H1 (cell line): ENCODE data around the gene A4GALT. TPM values are rescaled to one million over a fixed set of nuclear protein-coding genes. Genes with fewer than 3 reads are reported as not detected.

Experiments
- CTCF ChIA-PET: fragments of 300-600 bp; sonication (Branson Sonifier 250); formaldehyde crosslinking; loops from one replicate; lab custom pipeline; 2021; ENCODE audit not compliant: partially characterized antibody; lab: Charles Lee
- POLR2A ChIA-PET: fragments of 300-600 bp; sonication (Branson Sonifier 250); formaldehyde crosslinking; loops from one replicate; lab custom pipeline; 2021; ENCODE audit warnings: inconsistent platforms; ENCODE audit not compliant: partially characterized antibody; lab: Charles Lee
- DNase-seq, 2 experiments: peaks; one replicate each; pipeline versions ENCODE4 v3.0.0 to v3.0.0-alpha.2; 2010 to 2022; ENCODE audit warnings: low spot score in 2 of 2, low read depth in 1 of 2, mixed read lengths in 1 of 2
- FAIRE-seq: peaks from 2 replicates; lab custom pipeline; 2011; peaks lifted over from hg19 to GRCh38; lab: Jason Lieb, UNC
- H2AFZ ChIP-seq: 2 replicates; pipeline ENCODE4 v1.8.1; 2012; ENCODE audit warnings: low read length, inconsistent platforms
- H2AK5ac ChIP-seq: 2 replicates; pipeline ENCODE4 v1.6.1; 2013; ENCODE audit warnings: low read depth, low read length
- H2BK120ac ChIP-seq: replicated peaks from 2 replicates; pipeline ENCODE3; 2013; ENCODE audit warnings: low read depth, low read length, inconsistent platforms
- H2BK12ac ChIP-seq: 2 replicates; pipeline ENCODE4 v1.6.1; 2013; ENCODE audit warnings: low read depth, low read length
- H2BK15ac ChIP-seq: 2 replicates; pipeline ENCODE4 v1.6.1; 2013; ENCODE audit warnings: low read length
- H2BK20ac ChIP-seq: 2 replicates; pipeline ENCODE4 v1.6.1; 2013; ENCODE audit warnings: low read length
- H2BK5ac ChIP-seq: 2 replicates; pipeline ENCODE4 v1.6.1; 2013; ENCODE audit warnings: low read depth, low read length
- H3K14ac ChIP-seq: 2 replicates; pipeline ENCODE4 v1.6.1; 2013; ENCODE audit warnings: inconsistent platforms; ENCODE audit not compliant: insufficient read length
- H3K18ac ChIP-seq: 2 replicates; pipeline ENCODE4 v1.6.1; 2013; ENCODE audit warnings: low read length; ENCODE audit errors: extremely low read depth
- H3K23ac ChIP-seq: 2 replicates; pipeline ENCODE4 v1.6.1; 2013; ENCODE audit warnings: inconsistent platforms; ENCODE audit not compliant: insufficient read length
- H3K23me2 ChIP-seq: 2 replicates; pipeline ENCODE4 v1.6.1; 2013; ENCODE audit warnings: low read depth, low read length
- H3K27ac ChIP-seq: 2 replicates; pipeline ENCODE4 v1.6.1; 2011; ENCODE audit warnings: low read depth, low read length, inconsistent platforms
- H3K27me3 ChIP-seq, 4 experiments: replicated peaks in 1 of 4; 1 replicate in 1 of 4; 2 replicates in 3 of 4; pipeline versions ENCODE4 v1.6.1 to v1.8.1; 2011 to 2013; ENCODE audit warnings: low read length in 3 of 4, mild to moderate bottlenecking in 3 of 4, inconsistent platforms in 2 of 4, mixed read lengths in 2 of 4, moderate library complexity in 1 of 4; ENCODE audit not compliant: control insufficient read depth in 3 of 4, insufficient read depth in 3 of 4; ENCODE audit errors: extremely low read depth in 1 of 4
- H3K36me3 ChIP-seq, 4 experiments: 2 replicates each; pipeline versions ENCODE4 v1.6.1 to v1.8.1; 2011 to 2013; ENCODE audit warnings: mild to moderate bottlenecking in 4 of 4, low read length in 3 of 4, moderate library complexity in 2 of 4, control low read depth in 1 of 4, inconsistent platforms in 1 of 4; ENCODE audit not compliant: insufficient read depth in 4 of 4, control insufficient read depth in 2 of 4
- H3K4ac ChIP-seq: replicated peaks from 2 replicates; pipeline ENCODE3; 2013; ENCODE audit warnings: low read length, low read depth, mixed read lengths, inconsistent platforms; ENCODE audit not compliant: insufficient read length
- H3K4me1 ChIP-seq, 4 experiments: replicated peaks in 1 of 4; 1 replicate in 1 of 4; 2 replicates in 3 of 4; pipeline versions ENCODE4 v1.6.1 to v1.8.1; 2011 to 2013; ENCODE audit warnings: low read length in 3 of 4, inconsistent platforms in 2 of 4, mixed read lengths in 1 of 4; ENCODE audit not compliant: insufficient read depth in 4 of 4, control insufficient read depth in 3 of 4
- H3K4me2 ChIP-seq, 2 experiments: 2 replicates each; pipeline versions ENCODE4 v1.6.1 to v1.8.1; 2011 to 2013; ENCODE audit warnings: low read depth in 2 of 2, low read length in 2 of 2, control low read depth in 1 of 2, inconsistent platforms in 1 of 2, mild to moderate bottlenecking in 1 of 2; ENCODE audit not compliant: insufficient read depth in 1 of 2
- H3K4me3 ChIP-seq, 4 experiments: fragments of 200-600, 300-600 bp in 1 of 4; sonication (generic), shearing (Covaris generic), sonication (Bioruptor Twin) in 1 of 4; 2 replicates each; pipeline versions ENCODE4 v1.5.1 to v1.8.1; 2011 to 2016; ENCODE audit warnings: low read length in 4 of 4, low read depth in 3 of 4, control low read depth in 2 of 4, inconsistent platforms in 2 of 4, mild to moderate bottlenecking in 2 of 4, mixed read lengths in 1 of 4, moderate library complexity in 1 of 4; ENCODE audit not compliant: insufficient read depth in 2 of 4; ENCODE audit errors: extremely low read depth in 1 of 4
- H3K56ac ChIP-seq: replicated peaks from 2 replicates; pipeline ENCODE3; 2013; ENCODE audit warnings: low read depth, mild to moderate bottlenecking, mixed read lengths, low read length, inconsistent platforms; ENCODE audit not compliant: insufficient read length
- H3K79me1 ChIP-seq: 2 replicates; pipeline ENCODE4 v1.6.1; 2013; ENCODE audit warnings: low read depth, low read length, control low read depth
- H3K79me2 ChIP-seq, 2 experiments: 2 replicates each; pipeline versions ENCODE4 v1.6.1 to v1.8.1; 2012 to 2013; ENCODE audit warnings: low read length in 2 of 2, mild to moderate bottlenecking in 2 of 2, inconsistent platforms in 1 of 2; ENCODE audit not compliant: insufficient read depth in 2 of 2, control insufficient read depth in 1 of 2
- H3K9ac ChIP-seq, 4 experiments: replicated peaks in 1 of 4; 1 replicate in 1 of 4; 2 replicates in 3 of 4; pipeline versions ENCODE4 v1.6.1 to v1.8.1; 2011 to 2013; ENCODE audit warnings: low read depth in 3 of 4, low read length in 3 of 4, control low read depth in 2 of 4, mild to moderate bottlenecking in 2 of 4, moderate library complexity in 2 of 4, inconsistent platforms in 1 of 4; ENCODE audit errors: extremely low read depth in 1 of 4
- H3K9me3 ChIP-seq, 2 experiments: 2 replicates each; pipeline versions ENCODE4 v1.6.1 to v1.8.1; 2012 to 2013; ENCODE audit warnings: mild to moderate bottlenecking in 2 of 2, moderate library complexity in 2 of 2, control low read depth in 1 of 2, inconsistent platforms in 1 of 2, low read depth in 1 of 2, low read length in 1 of 2, mixed read lengths in 1 of 2; ENCODE audit not compliant: insufficient read depth in 2 of 2
- H4K20me1 ChIP-seq, 2 experiments: replicated peaks in 1 of 2; 2 replicates each; pipeline versions ENCODE3 to v1.8.1; 2011 to 2013; ENCODE audit warnings: inconsistent platforms in 2 of 2, low read length in 2 of 2, mild to moderate bottlenecking in 1 of 2; ENCODE audit not compliant: insufficient read depth in 2 of 2, control insufficient read depth in 1 of 2
- H4K5ac ChIP-seq: 2 replicates; pipeline ENCODE4 v1.6.1; 2013; ENCODE audit warnings: low read length, low read depth, mixed read lengths, inconsistent platforms; ENCODE audit not compliant: insufficient read length
- H4K8ac ChIP-seq: 2 replicates; pipeline ENCODE4 v1.8.0; 2013; ENCODE audit warnings: mild to moderate bottlenecking, moderate library complexity, low read length, inconsistent platforms; ENCODE audit not compliant: insufficient read depth; ENCODE audit errors: extremely low read depth
- H4K91ac ChIP-seq: replicated peaks from 2 replicates; pipeline ENCODE3; 2013; ENCODE audit warnings: low read length, mixed read lengths, inconsistent platforms; ENCODE audit not compliant: insufficient read length
- CREB1 ChIP-seq: IDR thresholded peaks from 2 replicates; pipeline ENCODE4 v1.6.1; 2012; ENCODE audit warnings: inconsistent platforms
- HDAC6 ChIP-seq: IDR thresholded peaks from one replicate; pipeline ENCODE4 v1.7.1; 2012; ENCODE audit warnings: low read depth, mild to moderate bottlenecking, inconsistent platforms, low read length, moderate library complexity
- JUND ChIP-seq: IDR thresholded peaks from 2 replicates; pipeline ENCODE4 v1.6.1; 2011; ENCODE audit warnings: mild to moderate bottlenecking, improper control_type of control experiment, low read length
- MAX ChIP-seq: IDR thresholded peaks from 2 replicates; pipeline ENCODE4 v1.6.1; 2012; ENCODE audit warnings: inconsistent platforms
- POU5F1 ChIP-seq: IDR thresholded peaks from 2 replicates; pipeline ENCODE4 v1.6.1; 2011; ENCODE audit warnings: low read depth, mild to moderate bottlenecking, low read length, moderate library complexity
- SAP30 ChIP-seq: fragments of 300-600 bp; sonication (generic); IDR thresholded peaks from 2 replicates; pipeline ENCODE4 v1.7.1; 2012; ENCODE audit warnings: low read length, moderate library complexity, mild to moderate bottlenecking, inconsistent platforms; ENCODE audit not compliant: insufficient read depth, insufficient replicate concordance
- WGBS, 2 experiments: shearing (Covaris generic) in 1 of 2; methylation state at CpG; one replicate each; pipeline versions ENCODE4 v1.1.6 to v1.1.7; 2013 to 2015; ENCODE audit warnings: low lambda C conversion rate in 2 of 2, mixed read lengths in 2 of 2, inconsistent platforms in 1 of 2, low coverage in 1 of 2, missing lambda C conversion rate in 1 of 2; ENCODE audit not compliant: insufficient replicate concordance in 2 of 2, insufficient coverage in 1 of 2, insufficient read length in 1 of 2; ENCODE audit errors: extremely low coverage in 1 of 2, missing lambda C conversion rate in 1 of 2; 5-methylcytosine and 5-hydroxymethylcytosine counted together
- polyA plus RNA-seq, 7 experiments: library from polyadenylated mRNA; depleted of rRNA in 3 of 7; stranded (reverse) in 5 of 7; unstranded in 2 of 7; fragments of >200 nt in 5 of 7; fragments of 200-250 nt in 2 of 7; gene quantifications; 1 replicate in 5 of 7; 2 replicates in 1 of 7; 4 replicates in 1 of 7; pipeline versions ENCODE4 v1.2.1 to v1.2.3, GENCODE V29; 2011 to 2013; ENCODE audit warnings: missing spikeins in 2 of 7, mixed read lengths in 2 of 7
- total RNA-seq: library from RNA; stranded (reverse); fragmentation: NEBNext Ultra II Directional; extraction: Animal tissue kit (Norgen Biotek cat#: 25700); gene quantifications from 2 replicates; pipeline ENCODE4 v1.2.1, GENCODE V29; 2021

Gene A4GALT
- total and polyA plus RNA-seq, 2 of the 8 experiments (the other 6 are each of a cell fraction or from before 2014, with no cell fraction given) = 7.2 to 13.8 TPM

GRCh38 chr22:42726811-42727210 is 6.1 kb upstream of the A4GALT start:
- H3K4ac ChIP-seq = no peak overlapping the region
- CTCF ChIA-PET = interaction anchor here (0.7 to 1.8 kb wide), 3 partner anchors 10 to 105 kb away, joined by 3 to 6 read pairs (median 6); no protein-coding TSS in a partner anchor
- no peak overlapping the region for H3K14ac ChIP-seq
- H2AK5ac ChIP-seq = no peak overlapping the region
- no peak for DNase-seq
- no peak overlapping the region for H2BK20ac ChIP-seq
- no peaks in the 10 kb centered on the region for H3K9me3 ChIP-seq
- POLR2A ChIA-PET = interaction anchor here (0.9 to 1.8 kb wide), 3 partner anchors 14 to 288 kb away, joined by 3 to 4 read pairs (median 4); partner anchors contain the start of gene PACSIN2
- H2BK15ac ChIP-seq = no peak overlapping the region
- no peak overlapping the region for H2BK5ac ChIP-seq
- H4K20me1 ChIP-seq = no peaks in the 10 kb centered on the region
- H2BK120ac ChIP-seq = no peak overlapping the region
- H3K4me1 ChIP-seq = peaks cover 0 to 5% (median 4%) of the 10 kb centered on the region in 4 experiments; a peak in 3 of 7 replicates
- 81% methylated on average over 4 of the region's 6 CpGs; no CpG with 5 or more reads in 1 of the 2 experiments for WGBS, 2 experiments
- H3K27me3 ChIP-seq = peaks cover 0 to under 1% (median under 1%) of the 10 kb centered on the region in 4 experiments; a peak in 3 of 7 replicates
- no peak overlapping the region for H3K4me2 ChIP-seq
- no peak overlapping the region for H3K56ac ChIP-seq
- no peaks in the 10 kb centered on the region for H3K79me1 ChIP-seq
- H2AFZ ChIP-seq = 0 out of 2 replicates have a peak overlapping the region, but pooled peaks have one; percentile 9
- no peaks in the 10 kb centered on the region for H3K79me2 ChIP-seq
- H4K91ac ChIP-seq = no peak overlapping the region
- no peak overlapping the region for H3K23ac ChIP-seq
- 0 out of 2 replicates have a peak overlapping the region, but pooled peaks have one; percentile 45 for H3K27ac ChIP-seq
- no peak for TF ChIP-seq MAX
- TF ChIP-seq CREB1 = no peak
- TF ChIP-seq POU5F1 = no peak
- no peak for TF ChIP-seq JUND
- TF ChIP-seq HDAC6 = no peak
- no peak for TF ChIP-seq SAP30
- TF ChIP-seq, all 59 proteins: peak for 0
- H3K36me3 ChIP-seq = no peaks in the 10 kb centered on the region
- no peak overlapping the region for H3K4me3 ChIP-seq
- no peak overlapping the region for H2BK12ac ChIP-seq
- FAIRE-seq = no peak
- no peak overlapping the region for H4K8ac ChIP-seq
- no peak overlapping the region for H3K18ac ChIP-seq
- no peak overlapping the region for H3K9ac ChIP-seq
- peaks cover 2% of the 10 kb centered on the region; the same call in 1 of the 2 replicates for H3K23me2 ChIP-seq
- no peak overlapping the region for H4K5ac ChIP-seq
